IPS DF 4.7 (cell line): ENCODE data around the gene SMKR1.
"Not testable (repeated sequence)": the region's sequence is repeated elsewhere in the genome, so short reads cannot be mapped to it uniquely, and the experiment has no call there.

Experiments
- DNase-seq: peaks from one replicate; pipeline ENCODE4 v3.0.0-alpha.2; 2013; ENCODE audit warnings: low spot score; ENCODE audit errors: extremely low read depth

The SMKR1 gene

GRCh38 chr7:129482781-129483180, 19.6 kb upstream of the SMKR1 start:
- DNase-seq: no peak

- no peak for DNase-seq
These were observed 12.8 kb upstream of the SMKR1 start for GRCh38 chr7:129489491-129489890.

GRCh38 chr7:129492391-129492790, 9.9 kb upstream of the SMKR1 start:
- DNase-seq: no peak

- DNase-seq: no peak
These were observed 8.8 kb upstream of the SMKR1 start for GRCh38 chr7:129493555-129493954.

- no peak for DNase-seq
These were observed 8.3 kb upstream of the SMKR1 start for GRCh38 chr7:129494041-129494440.

- no peak for DNase-seq
These were observed 6.3 kb upstream of the SMKR1 start for GRCh38 chr7:129495987-129496386.

GRCh38 chr7:129496653-129497052, 5.7 kb upstream of the SMKR1 start:
- no peak for DNase-seq

- DNase-seq: no peak
These were observed 5.2 kb upstream of the SMKR1 start for GRCh38 chr7:129497156-129497555.

GRCh38 chr7:129498021-129498420, 4.3 kb upstream of the SMKR1 start:
- DNase-seq: no peak

- no peak for DNase-seq
These were observed 2.3 kb upstream of the SMKR1 start for GRCh38 chr7:129499999-129500398.

GRCh38 chr7:129502708-129503685, 666 bp downstream of the SMKR1 start:
- no peak for DNase-seq

- no peak for DNase-seq
These were observed 1.4 kb downstream of the SMKR1 start for GRCh38 chr7:129503725-129504124.

- no peak for DNase-seq
These were observed 9.9 kb downstream of the SMKR1 start for GRCh38 chr7:129512192-129512591.

GRCh38 chr7:129513546-129513945, 11.2 kb downstream of the SMKR1 start:
- no peak for DNase-seq

- DNase-seq: no peak
These were observed 12.4 kb downstream of the SMKR1 start for GRCh38 chr7:129514683-129515082.

GRCh38 chr7:129515381-129515780, 13.1 kb downstream of the SMKR1 start:
- no peak for DNase-seq

- DNase-seq: no peak
These were observed 15.6 kb downstream of the SMKR1 start for GRCh38 chr7:129517931-129518330.

GRCh38 chr7:129519464-129519863, 17.1 kb downstream of the SMKR1 start:
- no peak for DNase-seq

GRCh38 chr7:129522088-129522970, 20.0 kb downstream of the SMKR1 start:
- no peak for DNase-seq

- no peak for DNase-seq
These were observed 20.6 kb downstream of the SMKR1 start for GRCh38 chr7:129522971-129523340.

- no peak for DNase-seq
These were observed 21.6 kb downstream of the SMKR1 start for GRCh38 chr7:129523924-129524323.

- not testable (repeated sequence) for DNase-seq
These were observed 22.1 kb downstream of the SMKR1 start for GRCh38 chr7:129524405-129524804.
